ENCODE measurements around the gene PRKAR1A.

Gene PRKAR1A

DNA sequence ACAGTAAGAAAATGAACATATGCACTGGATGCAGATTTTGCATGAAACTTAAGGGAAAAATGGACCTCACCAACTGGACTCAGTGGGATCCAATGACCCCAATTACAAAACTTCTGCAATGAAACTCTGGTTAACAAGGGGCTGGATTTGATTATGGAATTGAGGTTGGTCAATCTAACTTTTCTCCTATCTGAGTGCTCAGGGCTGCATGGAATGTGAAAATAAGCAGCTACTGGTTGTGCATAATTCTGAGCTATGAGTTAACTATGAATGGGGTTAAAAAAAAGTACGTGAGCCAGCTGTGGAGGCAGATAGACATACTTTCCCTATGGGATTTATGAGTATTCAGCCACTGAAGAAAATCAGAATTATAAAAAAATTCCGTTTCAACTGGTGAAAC is 79.8 kb downstream of the PRKAR1A start:
- no peak for TF ChIP-seq ZFX (IDR thresholded peaks at IDR 0.05; ENCODE audit: borderline replicate concordance)
- TF ChIP-seq, protein P1, sequence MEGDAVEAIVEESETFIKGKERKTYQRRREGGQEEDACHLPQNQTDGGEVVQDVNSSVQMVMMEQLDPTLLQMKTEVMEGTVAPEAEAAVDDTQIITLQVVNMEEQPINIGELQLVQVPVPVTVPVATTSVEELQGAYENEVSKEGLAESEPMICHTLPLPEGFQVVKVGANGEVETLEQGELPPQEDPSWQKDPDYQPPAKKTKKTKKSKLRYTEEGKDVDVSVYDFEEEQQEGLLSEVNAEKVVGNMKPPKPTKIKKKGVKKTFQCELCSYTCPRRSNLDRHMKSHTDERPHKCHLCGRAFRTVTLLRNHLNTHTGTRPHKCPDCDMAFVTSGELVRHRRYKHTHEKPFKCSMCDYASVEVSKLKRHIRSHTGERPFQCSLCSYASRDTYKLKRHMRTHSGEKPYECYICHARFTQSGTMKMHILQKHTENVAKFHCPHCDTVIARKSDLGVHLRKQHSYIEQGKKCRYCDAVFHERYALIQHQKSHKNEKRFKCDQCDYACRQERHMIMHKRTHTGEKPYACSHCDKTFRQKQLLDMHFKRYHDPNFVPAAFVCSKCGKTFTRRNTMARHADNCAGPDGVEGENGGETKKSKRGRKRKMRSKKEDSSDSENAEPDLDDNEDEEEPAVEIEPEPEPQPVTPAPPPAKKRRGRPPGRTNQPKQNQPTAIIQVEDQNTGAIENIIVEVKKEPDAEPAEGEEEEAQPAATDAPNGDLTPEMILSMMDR (IDR thresholded peaks at IDR 0.05) = no peak
- no peak overlapping the region for H3K27ac ChIP-seq

DNA sequence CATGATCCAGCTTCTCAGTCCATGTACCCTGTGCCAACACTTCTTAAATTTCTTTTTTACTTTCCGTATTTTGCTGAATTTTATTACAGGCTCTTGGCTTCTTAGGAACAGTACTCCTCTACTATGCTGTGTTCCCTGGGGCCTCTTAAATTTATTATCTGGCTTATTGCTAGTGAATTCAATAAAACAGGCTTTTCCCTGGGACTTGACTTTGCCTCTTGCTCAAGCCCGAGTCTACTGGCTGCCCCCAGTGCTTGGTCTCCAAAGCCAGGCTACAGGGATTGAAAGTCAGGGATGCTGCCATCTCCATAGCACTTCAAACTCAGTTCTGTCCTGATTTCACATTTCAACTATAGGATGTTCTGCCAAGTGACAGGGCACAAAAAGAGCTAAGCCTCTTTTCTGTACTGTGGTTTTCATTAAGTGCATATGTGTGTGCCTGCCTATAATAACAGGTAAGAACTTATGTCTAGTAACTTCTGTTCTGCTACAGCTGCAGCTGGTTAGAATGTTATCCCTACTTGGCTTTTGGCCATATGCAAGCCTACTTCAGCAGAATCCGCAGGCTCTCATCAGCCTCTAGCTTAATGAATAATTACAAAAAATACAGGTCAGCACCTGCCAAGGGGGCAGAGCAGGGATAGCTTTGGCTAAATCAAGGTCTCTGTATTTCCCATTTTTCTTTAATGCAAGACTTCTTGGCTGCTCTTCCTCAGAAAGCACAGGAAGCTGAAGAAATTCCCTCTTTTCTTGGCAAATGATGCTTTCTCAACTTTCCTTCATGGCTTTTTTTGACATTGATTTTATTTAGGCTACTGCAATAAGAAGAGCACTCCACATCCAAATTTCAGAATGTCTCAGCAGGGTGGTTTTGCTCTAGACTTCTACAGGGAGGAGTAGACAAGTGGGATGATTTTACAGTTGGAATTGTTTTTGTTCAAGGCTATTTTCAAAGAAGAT is 80.7 kb downstream of the PRKAR1A start:
- TF ChIP-seq ZFX (IDR thresholded peaks at IDR 0.05; ENCODE audit: borderline replicate concordance) = no peak
- TF ChIP-seq, protein P1 (IDR thresholded peaks at IDR 0.05) = no peak
- H3K27ac ChIP-seq = no peak overlapping the region

DNA sequence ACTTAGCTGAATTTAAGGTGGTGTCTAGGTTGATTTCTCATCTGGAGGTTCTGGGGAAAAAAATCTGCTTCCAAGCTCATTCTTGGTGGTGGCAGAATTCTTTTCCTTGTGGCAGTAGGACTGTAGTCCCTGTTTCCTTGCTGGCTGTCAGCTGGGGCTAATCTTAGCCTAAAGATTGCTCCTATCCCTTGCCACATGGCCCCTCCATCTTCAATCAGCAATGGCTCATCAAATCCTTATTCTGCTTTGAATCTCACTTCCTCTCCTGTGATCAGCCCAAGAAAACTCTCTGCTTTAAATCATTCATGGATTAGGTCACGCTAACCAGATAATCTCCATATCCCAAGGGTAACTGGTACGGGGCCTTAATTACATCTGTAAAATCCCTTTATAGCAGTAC is 82.3 kb downstream of the PRKAR1A start:
- H3K27ac ChIP-seq = no peak overlapping the region
- no peak for TF ChIP-seq ZFX (IDR thresholded peaks at IDR 0.05; ENCODE audit: borderline replicate concordance)
- TF ChIP-seq, protein P1 (IDR thresholded peaks at IDR 0.05) = no peak

DNA sequence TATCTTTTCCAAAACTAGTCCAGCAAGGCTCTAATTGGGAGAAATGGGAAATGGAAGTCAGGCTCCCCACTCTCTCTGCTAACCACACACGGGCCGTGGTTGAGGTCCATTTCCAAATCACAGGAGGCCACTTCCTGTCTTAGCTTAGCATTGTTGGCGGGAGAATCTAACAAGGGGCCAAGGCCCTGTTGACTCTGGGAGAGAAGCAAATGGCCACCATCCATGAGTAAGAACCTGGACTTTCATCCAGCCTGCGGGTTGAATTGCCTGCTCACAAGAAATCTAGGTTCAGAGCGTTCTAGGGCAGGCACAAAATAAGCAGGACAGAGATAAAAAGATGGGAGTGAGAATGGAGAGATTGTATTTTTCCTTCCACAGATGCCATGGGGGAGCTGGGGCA is 83.3 kb downstream of the PRKAR1A start:
- no peak overlapping the region for H3K27ac ChIP-seq
- TF ChIP-seq ZFX (IDR thresholded peaks at IDR 0.05; ENCODE audit: borderline replicate concordance) = no peak
- TF ChIP-seq, protein P1 (IDR thresholded peaks at IDR 0.05) = no peak

DNA sequence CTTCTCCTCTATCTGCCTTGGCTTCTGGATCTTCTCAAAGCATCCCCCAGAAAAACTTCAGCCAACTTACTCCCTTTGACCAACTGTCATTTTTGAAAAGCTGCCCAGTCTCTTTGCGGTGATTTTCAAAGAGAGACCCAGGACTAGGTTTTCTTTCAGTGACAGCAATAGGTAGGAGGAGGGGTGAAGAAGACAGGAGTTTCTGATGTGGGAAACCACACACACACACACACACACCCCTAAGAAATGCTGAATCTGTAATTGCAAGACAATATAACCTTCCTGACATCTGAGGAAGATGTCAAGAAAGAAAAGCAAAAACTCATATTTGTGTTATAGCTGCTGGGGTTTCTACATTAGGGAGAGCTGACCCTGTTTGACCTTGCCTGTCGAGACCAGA is 83.8 kb downstream of the PRKAR1A start:
- TF ChIP-seq ZFX (IDR thresholded peaks at IDR 0.05; ENCODE audit: borderline replicate concordance) = no peak
- TF ChIP-seq, protein P1 (IDR thresholded peaks at IDR 0.05) = no peak
- H3K27ac ChIP-seq = no peak overlapping the region

DNA sequence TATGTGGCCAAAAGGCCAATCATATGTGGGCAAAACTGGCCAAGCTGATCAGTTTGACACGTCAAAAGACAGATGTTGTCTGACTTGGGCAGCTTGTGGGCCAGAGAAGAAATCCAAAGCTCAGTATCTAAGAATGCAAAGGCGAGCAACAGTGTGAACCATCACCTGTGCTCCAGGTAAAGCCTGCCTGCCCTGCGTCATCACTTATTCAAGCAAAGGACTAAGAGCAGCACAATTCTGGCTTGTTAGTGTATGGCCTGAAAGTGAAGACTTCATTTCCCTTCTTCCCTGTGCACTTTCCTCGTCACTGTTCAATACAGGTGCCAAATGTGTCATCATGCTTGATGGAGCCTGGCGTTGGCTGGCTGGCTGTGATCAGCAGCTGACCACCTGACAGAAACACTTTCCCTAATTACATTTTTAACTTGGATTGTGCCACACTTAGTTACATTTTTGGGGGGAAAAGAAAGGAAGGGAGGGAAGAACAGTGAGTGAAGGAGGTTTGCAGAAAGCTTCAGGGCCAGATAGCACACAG is 84.2 kb downstream of the PRKAR1A start:
- no peak for TF ChIP-seq ZFX (IDR thresholded peaks at IDR 0.05; ENCODE audit: borderline replicate concordance)
- TF ChIP-seq, protein P1 (IDR thresholded peaks at IDR 0.05) = no peak
- no peak overlapping the region for H3K27ac ChIP-seq

DNA sequence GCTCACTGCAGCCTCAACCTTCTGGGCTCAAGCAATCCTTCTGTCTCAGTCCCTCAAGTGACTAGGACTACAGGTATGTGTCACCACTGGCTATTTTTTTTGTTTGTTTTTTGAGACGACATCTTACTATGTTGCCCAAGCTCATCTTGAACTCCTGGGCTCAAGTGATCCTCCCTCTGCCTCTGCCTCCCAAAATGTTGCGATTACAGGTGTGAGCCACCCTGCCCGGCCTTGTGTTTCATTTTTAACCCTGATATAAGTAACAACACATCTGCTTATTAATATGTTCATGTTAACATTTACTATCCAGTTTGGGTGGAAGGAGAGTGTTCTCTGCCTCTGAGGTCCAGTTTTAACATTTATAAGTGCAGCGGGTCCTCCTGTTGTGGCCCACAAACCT is 85.8 kb downstream of the PRKAR1A start:
- TF ChIP-seq, protein P1 (IDR thresholded peaks at IDR 0.05) = no peak
- no peak for TF ChIP-seq ZFX (IDR thresholded peaks at IDR 0.05; ENCODE audit: borderline replicate concordance)
- H3K27ac ChIP-seq = no peak overlapping the region

Data from 22Rv1 (cell line).